Stimulated activated CD8-positive, alpha-beta memory T cell treated with anti-CD3 and anti-CD28 coated beads, Interleukin-15, amount 100 ng/mL, for 24 hours (primary cell): ENCODE data around the gene ZNF778.
A peak's percentile ranks its signal among the peaks of the same experiment; 100 is the strongest.

ENCODE experiments used
- DNase-seq: peaks from one replicate; pipeline ENCODE4 v3.0.0-alpha.2; 2020; ENCODE audit warnings: low read depth

Gene ZNF778

GRCh38 chr16:89217388-89218191 is at the start of gene ZNF778:
ZNF778 (plus strand) TSS chr16:89217703; CDS start chr16:89221128, 3,425 bp downstream.
- peak; percentile 62 for DNase-seq

GRCh38 chr16:89168381-89169189 is 48.9 kb upstream of the ZNF778 start:
- DNase-seq: no peak

- no peak for DNase-seq
Observed at GRCh38 chr16:89169778-89170177, 47.7 kb upstream of the ZNF778 start.

DNA sequence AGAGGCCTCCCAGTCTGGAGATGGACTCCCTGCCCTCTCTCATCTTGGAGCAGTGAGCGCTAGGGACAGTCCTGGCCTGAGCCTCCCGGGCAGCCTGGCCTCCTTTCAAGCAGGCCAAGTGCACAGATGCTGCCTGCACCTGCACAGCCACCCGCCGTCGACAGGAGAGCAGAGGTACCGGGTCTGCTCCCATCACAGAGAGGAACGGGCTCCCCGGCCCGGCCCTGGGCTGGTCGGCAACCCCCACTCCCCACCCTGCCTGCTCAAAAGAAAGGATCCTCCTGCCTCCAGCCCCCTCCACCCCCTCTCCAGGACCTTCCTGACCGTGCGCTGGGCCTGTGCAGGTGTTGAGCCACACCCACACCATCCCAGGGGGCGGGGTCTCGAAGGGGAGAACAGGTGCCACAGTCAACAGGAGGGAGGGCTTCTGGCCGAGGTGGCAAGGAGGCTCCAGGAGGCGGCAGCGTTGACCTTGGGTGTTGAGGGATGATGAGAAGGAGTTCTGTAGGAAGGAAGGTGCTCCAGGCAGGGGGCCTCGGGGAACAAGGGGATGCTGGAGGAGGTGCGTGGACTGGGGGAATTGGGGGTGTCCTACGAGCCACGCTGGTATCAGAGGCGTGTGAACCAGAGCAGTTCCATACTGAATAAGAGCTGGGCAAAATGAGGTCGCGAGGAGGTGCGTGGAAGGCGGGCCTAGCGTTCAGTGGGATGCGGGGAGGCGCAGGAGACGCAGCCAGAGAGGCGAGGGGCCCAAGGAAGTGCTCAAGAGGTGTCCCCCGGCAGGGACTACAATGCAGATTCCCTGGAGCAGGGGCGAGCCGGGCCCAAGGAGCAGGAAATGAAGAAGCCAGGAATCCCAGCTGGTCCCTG is 46.9 kb upstream of the ZNF778 start:
- DNase-seq: no peak

GRCh38 chr16:89171216-89172170 is 46.0 kb upstream of the ZNF778 start, which contains the start of gene CDH15:
CDH15 (plus strand) TSS chr16:89171748; CDS start chr16:89171832, 84 bp downstream.
- DNase-seq: peak; percentile 84

DNA sequence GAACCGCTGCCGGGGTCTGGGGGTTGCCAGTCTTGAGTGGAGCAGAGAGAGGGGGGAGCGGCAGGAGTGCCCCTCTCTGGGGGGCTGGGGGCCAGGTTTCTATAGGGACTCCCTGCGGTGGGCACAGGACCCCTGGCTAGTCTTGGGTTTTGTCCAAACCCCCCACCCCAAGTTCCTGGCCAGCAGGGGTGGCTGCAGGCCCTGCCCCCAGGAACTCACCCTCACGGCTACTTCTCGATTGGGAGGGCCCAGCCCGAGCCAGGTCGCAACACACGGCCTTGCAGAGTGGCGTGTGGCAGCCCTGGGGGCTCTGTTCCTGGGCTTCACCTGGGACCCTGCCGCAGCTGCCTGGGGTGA is 45.4 kb upstream of the ZNF778 start:
- no peak for DNase-seq

DNA sequence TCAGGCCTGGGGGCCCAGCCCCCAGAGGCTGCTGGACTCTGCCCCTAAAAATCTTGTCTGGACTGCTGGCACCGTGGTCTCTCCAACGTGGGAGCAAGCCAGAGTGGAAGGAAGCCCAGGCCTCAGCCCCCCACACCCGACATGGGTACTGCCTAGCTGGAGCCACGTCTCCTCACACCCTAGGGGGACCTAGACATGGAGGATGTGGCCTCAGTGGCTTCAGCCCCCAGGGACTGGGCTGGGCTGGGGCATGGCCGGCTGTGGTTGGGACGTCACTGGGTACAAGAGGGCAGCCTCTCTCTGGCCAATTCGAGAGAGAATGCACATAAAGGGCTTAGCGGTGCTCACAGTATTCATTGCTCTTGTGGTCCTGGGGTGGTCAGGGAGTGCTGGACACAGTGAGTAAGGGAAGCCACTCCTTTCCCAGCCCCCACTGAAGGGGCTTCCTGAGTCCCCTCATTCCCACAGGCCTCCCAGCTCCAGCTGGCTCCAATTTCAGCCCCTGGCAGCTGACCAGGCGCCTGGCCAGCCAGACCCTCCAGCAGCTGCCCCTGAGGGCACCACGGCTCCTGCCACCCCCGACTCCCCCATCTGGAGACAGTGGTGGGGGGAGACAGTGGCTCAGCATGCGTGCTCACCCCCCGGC is 44.9 kb upstream of the ZNF778 start:
- no peak for DNase-seq

DNA sequence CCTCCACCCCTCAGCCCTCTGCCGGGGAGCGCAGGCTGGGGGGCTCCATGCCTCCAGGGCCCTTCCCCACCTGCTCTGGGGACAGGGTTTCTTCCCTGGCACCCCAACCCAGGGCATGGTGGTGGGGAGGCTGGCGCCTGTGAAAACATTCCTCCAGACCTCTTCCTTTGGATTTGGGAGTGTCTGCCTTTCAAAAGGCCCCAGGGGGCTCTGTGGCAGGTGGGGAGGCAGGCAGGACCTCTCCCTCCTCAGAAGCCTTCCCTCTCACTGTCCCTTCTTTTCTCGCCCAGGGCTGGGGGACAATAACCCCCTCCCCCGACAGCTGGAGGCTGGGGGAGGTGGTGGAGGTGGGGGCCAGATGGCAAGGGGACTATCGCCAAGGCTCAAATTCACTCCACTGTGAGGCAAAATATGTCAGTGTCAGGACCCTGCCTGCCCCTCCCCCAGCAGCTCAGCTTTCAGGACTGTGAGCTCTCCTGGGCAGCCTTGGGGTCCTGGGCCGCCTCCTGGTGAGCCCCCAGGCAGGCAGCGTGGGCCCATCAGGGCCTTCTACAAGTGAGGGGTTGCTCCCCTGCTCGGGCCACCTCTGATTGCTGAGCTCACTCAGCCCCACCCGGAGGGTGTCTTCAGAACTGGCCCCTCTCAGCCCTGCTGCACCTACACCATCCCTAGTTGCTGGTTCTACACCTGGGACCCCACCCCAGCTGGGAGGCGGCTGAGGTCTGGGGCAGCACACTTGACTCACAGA is 44.2 kb upstream of the ZNF778 start:
- no peak for DNase-seq

- no peak for DNase-seq
Observed at GRCh38 chr16:89174055-89174827, 43.3 kb upstream of the ZNF778 start.

DNA sequence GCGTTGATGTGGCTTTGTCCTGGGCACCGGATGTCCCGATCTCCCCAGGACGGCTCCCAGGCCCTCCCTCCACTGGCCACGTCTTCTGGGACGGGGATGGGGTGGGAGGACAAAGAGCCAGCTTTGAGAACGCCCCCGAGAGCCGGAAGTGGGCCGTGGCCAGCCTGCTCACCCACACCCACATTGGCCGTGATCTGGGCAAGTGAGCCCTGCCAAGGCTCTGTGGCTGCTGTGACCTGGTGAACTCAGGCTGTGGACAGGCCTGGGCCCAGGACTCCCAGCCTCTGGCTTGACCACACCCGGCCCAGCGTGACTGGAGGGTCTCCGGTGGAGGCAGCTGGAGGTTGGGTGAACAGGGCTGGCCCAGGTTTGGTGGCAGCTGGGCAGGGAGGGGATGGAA is 42.6 kb upstream of the ZNF778 start:
- DNase-seq: no peak

DNA sequence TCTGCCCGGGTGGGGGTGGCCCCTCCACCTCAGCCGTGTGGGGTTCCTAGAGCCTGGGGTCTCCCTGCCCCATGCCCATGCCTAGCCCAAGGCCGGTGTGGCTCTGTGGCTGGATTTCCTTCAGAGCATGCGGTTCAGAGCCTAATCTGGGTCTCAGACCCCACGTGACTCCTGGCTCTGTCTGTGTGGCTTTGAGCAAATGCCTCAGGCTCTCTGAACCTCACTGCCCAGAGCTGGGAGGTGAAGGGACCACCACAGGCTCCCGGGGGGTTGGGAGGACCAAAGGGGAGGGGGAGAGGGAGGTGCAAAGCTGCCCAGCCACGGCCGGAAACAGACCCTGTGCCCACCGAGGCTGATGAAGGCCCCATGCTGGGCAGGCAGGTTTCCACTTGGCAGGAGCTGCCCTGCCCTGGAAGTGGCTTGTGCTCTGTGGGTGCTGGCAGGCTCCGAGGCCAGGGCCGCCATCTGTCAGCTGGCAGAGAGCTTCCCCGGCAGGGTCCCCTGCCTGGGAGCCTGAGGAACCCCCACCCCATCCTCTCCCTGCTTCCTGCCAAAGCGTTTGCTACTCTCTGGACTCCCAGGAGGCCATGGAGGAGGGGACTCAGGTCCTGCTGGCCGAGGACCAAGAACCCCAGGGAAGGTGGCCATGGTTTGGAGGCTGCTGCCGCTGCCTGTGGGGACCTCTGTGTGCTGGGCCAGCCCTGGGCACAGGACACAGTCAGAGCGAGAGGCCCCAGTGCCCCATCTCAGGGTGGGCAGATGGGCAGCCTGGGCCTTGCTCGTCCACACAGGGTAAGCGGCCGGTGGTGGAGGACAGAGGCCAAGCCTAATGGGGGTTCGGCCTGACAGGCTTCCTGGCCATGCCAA is 42.0 kb upstream of the ZNF778 start:
- DNase-seq: no peak

DNA sequence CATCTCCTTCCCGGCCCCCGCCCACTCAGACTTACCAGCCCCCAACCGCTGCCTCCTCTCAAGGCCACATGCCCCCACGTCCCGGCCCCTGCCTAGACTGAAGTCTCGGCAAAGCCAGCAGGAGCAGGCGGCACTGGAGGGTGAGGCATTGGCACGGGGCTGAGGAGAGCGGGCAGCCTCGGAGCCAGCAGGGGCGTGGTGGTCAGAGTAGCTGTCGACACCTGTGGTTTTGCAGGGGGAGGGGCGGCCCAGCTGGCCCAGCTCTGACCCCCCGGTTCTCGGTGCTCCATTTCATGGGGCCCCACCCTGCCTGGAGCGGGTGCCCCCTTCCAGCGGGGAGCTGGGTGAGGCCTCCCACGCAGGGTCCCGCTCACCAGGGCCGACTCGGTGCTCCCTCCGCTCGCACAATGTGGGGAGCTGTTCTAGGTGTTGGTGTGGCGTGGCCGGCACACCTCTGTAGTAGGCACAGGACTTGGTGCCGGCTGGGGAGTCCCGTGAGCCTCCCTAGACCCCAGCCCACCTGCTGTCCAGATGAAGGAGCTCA is 41.3 kb upstream of the ZNF778 start:
- DNase-seq: no peak

- DNase-seq: no peak
Observed at GRCh38 chr16:89176717-89177116, 40.8 kb upstream of the ZNF778 start.

- no peak for DNase-seq
Observed at GRCh38 chr16:89177501-89177900, 40.0 kb upstream of the ZNF778 start.

GRCh38 chr16:89178453-89179147 is 38.9 kb upstream of the ZNF778 start:
- DNase-seq: no peak

DNA sequence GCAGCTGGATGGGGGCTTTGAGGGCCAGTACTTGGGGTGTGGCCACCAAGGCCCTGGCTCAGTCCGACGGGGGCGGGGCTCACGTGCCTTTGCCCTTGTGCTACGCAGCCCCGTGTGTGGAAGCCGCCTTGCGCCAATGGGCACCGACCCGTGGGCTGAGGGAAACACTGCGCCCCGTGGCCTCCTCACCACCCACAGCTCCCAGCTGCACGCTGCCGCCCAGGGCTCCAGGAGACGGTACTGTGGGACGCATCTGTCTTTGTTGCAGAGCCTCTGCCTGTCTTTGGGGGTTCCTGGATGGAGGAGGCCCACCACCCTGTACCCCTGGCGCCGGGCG is 38.4 kb upstream of the ZNF778 start:
- no peak for DNase-seq

DNA sequence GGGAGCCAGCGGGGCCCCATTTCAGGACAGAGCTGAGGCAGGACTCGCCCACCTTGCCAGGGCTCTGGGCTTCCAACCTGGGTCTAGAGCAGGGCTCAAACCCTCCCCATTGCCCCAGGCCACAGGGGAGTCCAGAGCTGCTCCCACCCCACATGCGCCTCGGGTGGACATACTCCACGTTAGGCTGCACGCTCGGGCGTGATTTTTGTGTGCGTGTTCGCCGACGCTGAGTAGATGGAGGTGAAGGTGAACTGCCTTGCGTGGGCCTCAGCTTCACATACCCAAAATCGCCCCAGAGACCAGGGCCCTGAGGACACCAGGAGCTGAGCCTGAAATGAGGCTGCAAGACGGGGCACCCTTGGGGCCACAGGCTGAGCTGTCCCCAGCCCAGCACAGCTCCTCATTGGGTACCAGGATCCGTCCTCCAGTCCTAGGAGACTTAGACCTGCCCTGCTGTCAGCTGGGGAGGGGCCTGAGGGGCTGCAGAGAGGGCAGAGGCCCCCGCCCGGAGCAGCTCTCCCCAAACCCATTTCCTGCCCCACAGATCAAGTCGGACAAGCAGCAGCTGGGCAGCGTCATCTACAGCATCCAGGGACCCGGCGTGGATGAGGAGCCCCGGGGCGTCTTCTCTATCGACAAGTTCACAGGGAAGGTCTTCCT is 37.7 kb upstream of the ZNF778 start:
- DNase-seq: no peak
